DMS79 treated with DMSO at 0.1 percent for 48 hours (cell line): ENCODE measurements around the gene FLNB.
A peak's percentile ranks its signal among the peaks of the same experiment; 100 is the strongest.

Experiments used
- DNase-seq: peaks from one replicate; lab custom pipeline; 2025; lab: John Stamatoyannopoulos, UW

FLNB gene

GRCh38 chr3:58009026-58009748, 965 bp downstream of the FLNB start:
- DNase-seq: no peak

- DNase-seq: no peak
Measured at GRCh38 chr3:58009749-58010535, 1.7 kb downstream of the FLNB start.

DNA sequence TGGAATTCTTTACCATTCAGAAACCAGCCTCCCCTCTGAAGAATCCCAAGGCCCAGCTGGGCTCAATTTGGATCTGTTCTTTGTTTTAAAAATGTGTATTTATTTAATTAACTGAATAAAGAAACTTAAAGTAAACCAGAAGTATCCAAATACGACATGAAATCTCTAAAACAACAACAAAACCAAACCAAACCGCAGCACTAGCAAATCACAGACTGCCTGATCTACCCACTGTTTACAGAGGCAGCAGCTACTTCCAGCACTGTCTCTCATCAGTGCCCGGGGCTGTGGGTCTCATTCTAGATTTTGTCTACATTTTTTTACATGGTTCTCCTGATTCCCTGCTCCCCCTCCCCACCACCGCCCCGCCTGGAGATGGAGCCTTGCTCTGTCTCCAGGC, 2.3 kb downstream of the FLNB start:
- DNase-seq: no peak

- DNase-seq: no peak
Measured at GRCh38 chr3:58011580-58011979, 3.4 kb downstream of the FLNB start.

GRCh38 chr3:58012302-58012701, 4.1 kb downstream of the FLNB start:
- DNase-seq: no peak

DNA sequence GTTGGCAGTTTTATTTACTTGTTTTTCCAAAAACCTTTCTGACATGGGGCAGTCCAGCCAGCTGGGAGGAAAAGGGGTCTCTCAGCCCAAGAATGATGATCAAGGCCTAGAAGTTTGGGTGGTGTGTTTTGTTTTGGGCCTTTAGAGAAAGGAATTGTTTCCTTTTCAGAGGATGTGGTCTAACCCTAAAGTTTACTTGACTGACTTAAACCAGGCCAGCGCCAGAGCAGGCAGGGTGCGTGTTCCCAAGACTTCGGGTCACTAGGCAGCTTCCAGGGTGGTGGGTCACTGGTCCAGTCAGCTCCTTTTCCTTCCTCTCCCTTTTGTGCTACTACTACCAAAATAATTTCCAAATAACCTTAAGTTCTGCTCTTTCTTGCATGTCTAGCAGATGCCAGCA, 4.9 kb downstream of the FLNB start:
- DNase-seq: no peak

DNA sequence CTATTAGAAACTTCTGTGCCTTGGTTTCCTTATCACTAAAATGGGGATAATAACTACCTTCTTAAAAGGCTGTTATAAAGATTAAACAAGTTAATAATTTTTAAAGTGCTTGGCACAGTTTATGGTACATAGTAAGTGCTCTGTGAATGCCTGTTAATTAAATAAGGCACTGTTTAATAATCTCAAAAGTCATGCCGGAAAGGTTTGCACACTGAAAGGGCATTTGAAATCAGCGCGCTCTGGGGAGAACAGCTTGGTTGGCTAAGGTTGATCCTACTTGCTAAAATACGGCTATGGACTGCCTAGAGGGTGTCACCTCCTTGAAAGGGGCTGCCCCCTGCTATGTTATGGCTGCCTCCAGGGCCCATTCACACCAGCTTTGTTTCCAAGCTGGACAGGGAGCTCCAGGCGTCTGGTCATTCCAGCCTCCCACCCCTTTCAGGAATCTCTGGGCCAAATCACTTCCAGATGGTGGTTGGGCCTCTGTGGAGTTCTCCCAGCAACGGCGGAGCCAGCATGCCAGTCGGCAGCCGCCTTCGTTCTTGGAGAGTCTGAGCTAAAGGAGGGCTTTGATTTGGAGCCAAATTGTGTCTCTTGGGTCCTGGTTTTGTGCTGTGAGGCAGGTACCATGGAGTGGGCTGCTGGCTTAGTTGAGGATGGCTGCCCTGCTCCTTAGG, 5.9 kb downstream of the FLNB start:
- DNase-seq: no peak

- no peak for DNase-seq
Measured at GRCh38 chr3:58015520-58015915, 7.3 kb downstream of the FLNB start.

- DNase-seq: no peak
Measured at GRCh38 chr3:58016710-58017109, 8.5 kb downstream of the FLNB start.

DNA sequence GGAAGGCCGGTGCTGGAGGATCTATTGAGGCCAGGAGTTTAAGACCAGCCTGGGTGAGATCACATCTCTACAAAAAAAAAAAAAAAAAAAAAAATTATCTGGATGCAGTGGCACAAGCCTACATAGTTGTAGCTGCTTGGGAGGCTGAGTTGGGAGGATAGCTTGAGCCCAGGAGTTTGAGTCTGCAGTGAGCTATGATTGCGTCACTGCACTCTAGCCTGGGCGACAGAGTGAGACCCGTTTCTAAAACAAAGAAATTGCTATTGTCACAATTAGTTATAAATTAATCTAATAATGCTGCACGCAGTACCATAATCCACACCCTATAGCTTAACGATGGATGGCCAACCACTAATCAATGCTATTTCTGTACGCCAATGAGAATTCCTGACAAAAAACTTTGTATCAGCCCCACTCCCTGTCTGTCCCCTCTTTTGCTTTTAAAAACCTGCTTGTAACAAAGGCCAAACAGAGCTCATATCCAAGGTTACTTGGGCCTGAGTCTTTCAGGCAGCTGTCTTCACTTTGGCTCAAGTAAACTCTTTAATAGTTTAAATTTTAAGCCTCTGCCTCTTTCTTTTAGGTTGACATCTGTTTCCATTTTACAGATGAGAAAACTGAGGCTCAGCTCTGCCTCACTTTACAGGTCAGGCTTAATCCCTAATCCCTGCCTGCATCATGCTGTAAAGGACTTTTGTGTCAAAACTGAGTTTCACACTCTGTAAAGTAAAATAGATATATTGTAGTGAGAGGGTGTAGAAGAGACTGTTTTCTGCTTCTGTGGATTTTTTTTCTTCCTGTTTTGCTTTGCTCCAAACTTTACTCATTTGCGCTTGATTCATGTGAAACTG, 10.9 kb downstream of the FLNB start:
- no peak for DNase-seq

GRCh38 chr3:58020783-58021071, 12.5 kb downstream of the FLNB start:
- DNase-seq: no peak

- DNase-seq: peak; percentile 4
Measured at GRCh38 chr3:58021072-58021959, 13.1 kb downstream of the FLNB start.

DNA sequence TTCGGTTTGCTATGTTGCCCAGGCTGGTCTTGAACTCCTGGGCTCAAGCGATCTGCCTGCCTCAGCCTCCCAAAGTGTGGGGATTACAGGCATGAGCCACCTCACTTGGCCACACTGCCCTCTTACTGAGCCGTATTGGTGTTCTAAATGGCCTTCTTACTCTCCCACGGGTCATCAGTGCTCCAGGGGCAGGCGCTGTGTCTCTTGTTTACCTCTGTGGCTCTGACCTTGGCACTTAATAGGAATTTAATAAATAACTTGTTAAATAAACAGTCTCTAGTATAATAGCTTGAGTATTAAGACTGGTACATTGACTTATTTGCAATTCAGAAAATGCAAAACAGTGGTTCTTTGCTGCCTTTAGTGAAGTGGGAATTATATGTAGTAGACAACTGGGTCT, 13.7 kb downstream of the FLNB start:
- DNase-seq: no peak

- no peak for DNase-seq
Measured at GRCh38 chr3:58022490-58022889, 14.3 kb downstream of the FLNB start.

DNA sequence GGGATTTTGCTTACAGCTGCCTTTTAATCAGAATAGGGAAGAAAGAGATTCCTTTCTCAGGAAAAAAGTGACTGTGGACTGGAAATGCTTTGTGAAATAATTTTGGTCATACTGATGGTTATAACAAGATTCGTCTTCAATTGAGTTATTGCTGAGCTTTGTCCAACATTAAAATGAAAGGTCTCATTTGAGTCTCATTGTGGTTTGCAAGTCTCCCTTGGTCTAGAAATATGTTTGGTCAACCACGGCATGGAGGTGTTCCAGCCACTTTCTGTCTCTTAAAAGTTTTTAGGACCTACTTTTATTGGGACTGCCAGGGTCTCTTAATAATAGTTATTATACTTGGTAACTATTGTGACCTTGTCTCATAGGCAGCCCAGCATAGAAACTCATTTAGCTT, 15.3 kb downstream of the FLNB start:
- DNase-seq: no peak

DNA sequence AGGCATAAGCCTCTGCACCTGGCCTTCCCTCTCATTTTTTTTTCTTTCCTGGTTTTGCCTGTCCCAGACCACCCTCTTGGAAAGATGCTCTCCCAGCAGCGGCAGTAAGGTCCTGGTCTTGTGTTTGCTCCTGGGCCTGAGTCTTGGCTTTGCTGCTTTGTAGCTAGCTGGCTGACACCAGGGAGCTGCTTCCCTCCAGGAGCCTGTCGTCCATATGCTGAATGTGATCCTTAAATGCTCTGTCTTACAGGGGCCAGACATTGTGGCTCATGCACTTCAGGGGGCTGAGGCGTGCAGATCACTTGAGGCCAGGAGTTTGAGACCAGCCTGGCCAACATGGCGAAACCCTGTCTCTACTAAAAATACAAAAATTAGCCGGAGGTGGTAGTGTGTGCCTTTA, 17.2 kb downstream of the FLNB start:
- no peak for DNase-seq

DNA sequence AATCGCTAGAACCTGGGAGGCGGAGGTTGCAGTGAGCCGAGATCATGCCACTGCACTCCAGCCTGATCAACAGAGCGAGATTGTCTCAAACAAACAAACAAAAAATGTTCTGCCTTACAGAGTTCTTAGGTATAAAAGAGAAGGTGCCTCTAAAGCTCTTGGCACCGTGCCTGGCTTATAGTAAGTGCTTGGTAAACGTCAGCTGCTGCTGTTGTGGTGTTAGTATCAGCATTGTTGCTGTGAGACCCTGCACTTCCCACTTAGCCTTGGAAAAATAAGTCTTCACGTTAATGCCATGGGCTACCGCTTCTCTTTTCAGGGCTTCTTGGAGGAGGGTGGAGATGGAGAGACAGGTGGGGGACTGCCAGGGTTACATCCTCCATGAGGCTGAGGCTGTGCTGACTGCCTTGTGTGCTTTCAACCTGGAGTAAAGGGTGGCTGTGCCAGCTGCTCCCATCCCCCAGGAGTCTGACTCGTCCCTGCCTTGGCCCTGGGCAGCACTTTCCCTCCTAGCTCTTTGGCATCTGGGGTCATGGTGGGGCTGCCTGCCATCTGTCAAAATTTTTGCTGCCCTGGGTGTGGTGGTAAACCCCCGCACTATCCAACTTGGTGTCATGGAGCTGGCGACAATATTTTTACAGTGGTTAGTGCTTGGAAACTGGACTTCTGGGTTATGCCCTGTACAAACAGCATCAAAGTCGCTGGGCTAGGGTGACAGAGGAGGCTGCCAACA, 17.8 kb downstream of the FLNB start:
- DNase-seq: peak; percentile 75

DNA sequence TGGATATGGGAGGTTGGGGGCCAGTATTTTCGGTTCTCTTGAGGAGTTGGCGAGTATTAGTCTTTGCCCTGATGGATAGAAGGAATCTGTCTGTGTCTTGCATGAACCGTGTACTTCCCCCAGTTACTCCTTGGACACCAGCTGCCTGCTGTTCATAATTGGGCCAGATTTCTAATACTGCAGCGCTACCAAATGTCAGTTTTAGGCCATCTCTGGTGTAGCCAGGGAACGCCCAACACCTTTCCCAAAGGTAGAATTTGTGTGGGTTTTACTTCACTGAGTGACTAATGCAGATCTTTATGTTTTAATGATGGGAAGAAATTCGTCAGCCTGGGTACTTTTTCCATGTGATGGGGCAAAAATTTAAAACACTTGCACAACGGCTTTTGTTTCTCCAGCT, 18.4 kb downstream of the FLNB start:
- no peak for DNase-seq

- no peak for DNase-seq
Measured at GRCh38 chr3:58027704-58028317, 19.6 kb downstream of the FLNB start.

DNA sequence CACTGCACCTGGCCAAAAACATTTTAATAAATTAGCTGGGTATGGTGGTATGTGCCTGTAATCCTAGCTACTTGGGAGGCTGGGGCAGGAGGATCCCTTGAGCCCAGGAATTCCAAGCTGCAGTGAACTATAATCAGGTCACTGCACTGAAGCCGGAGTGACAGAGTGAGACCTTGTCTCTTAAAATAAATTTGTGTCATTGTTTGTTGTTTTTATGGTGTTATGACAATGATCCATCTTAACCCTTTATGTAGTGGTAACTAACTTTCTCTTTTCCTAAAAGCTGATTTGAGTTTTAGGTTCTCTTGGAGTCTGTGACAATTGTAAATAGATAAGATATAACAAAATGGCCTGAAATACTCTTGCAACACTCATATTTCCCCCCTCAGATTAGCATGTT, 20.7 kb downstream of the FLNB start:
- no peak for DNase-seq
